Esophagus squamous epithelium (tissue), 4 donors: ENCODE data around the gene HNRNPAB.

Source experiments
- POLR2A ChIP-seq, 4 donors: fragments of 450-650 bp; IDR thresholded peaks; one replicate each; pipeline ENCODE4 v1.6.1; 2017; ENCODE audit warnings: antibody characterized with exemption in 4 of 4, mild to moderate bottlenecking in 4 of 4, moderate library complexity in 3 of 4
- TF ChIP-seq, protein P1 (sequence below), 6 experiments: fragments of 450-650 bp in 4 of 6; fragments of 200-600 bp in 2 of 6; sonication (generic) in 2 of 6; IDR thresholded peaks; one replicate each; pipeline ENCODE4 v1.5.1; 2016 to 2019; ENCODE audit warnings: antibody characterized with exemption in 6 of 6, mild to moderate bottlenecking in 4 of 6, moderate library complexity in 4 of 6

DNA sequence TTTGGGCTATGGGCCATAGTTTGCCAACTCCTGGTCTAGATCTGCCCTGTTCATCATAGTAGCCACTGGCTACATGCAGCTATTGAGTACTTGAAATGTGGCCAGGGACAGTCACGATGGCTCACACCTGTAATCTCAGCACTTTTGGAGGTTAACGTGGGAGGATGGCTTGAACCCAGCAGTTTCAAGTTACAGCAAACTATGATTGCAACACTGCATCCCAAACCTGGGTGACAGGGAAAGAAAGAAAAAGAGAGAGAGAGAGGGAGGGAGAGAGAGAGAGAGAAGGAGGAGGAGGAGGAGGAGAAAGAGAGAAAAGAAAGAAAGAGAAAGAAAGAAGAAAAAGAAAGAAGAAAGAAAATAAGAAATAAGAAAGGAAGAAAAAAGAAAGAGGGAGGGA lies 12.1 kb upstream of the HNRNPAB start:
- TF ChIP-seq, protein P1, sequence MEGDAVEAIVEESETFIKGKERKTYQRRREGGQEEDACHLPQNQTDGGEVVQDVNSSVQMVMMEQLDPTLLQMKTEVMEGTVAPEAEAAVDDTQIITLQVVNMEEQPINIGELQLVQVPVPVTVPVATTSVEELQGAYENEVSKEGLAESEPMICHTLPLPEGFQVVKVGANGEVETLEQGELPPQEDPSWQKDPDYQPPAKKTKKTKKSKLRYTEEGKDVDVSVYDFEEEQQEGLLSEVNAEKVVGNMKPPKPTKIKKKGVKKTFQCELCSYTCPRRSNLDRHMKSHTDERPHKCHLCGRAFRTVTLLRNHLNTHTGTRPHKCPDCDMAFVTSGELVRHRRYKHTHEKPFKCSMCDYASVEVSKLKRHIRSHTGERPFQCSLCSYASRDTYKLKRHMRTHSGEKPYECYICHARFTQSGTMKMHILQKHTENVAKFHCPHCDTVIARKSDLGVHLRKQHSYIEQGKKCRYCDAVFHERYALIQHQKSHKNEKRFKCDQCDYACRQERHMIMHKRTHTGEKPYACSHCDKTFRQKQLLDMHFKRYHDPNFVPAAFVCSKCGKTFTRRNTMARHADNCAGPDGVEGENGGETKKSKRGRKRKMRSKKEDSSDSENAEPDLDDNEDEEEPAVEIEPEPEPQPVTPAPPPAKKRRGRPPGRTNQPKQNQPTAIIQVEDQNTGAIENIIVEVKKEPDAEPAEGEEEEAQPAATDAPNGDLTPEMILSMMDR (IDR thresholded peaks at IDR 0.05): no peak
- TF ChIP-seq POLR2A (IDR thresholded peaks at IDR 0.05): no peak
